SU-DHL-6 (cell line): ENCODE measurements around the gene DCANP1.

Experiments
- H2AFZ ChIP-seq: fragments of 200-600 bp; sonication (generic); 2 replicates; pipeline ENCODE4 v1.6.1; 2014; ENCODE audit warnings: low read depth, mild to moderate bottlenecking, moderate library complexity, mixed read lengths, antibody characterized with exemption, low read length; ENCODE audit not compliant: severe bottlenecking
- H3F3A ChIP-seq: fragments of 200-600 bp; shearing (Covaris generic); 2 replicates; pipeline ENCODE4 v1.6.0; 2016; ENCODE audit warnings: antibody characterized with exemption, mild to moderate bottlenecking; ENCODE audit not compliant: insufficient read depth
- H3K27ac ChIP-seq: fragments of 200-600 bp; sonication (generic); 2 replicates; pipeline ENCODE4 v1.5.1; 2016; ENCODE audit warnings: low read depth, mild to moderate bottlenecking, low read length, moderate library complexity, mixed read lengths
- H3K27me3 ChIP-seq: fragments of 200-600 bp; sonication (generic), shearing (Covaris generic); 2 replicates; pipeline ENCODE4 v1.6.0; 2014; ENCODE audit warnings: mild to moderate bottlenecking, low read length
- H3K36me3 ChIP-seq: fragments of 200-600 bp; sonication (generic); 2 replicates; pipeline ENCODE4 v1.6.1; 2014; ENCODE audit warnings: mild to moderate bottlenecking, low read length, mixed read lengths
- H3K4me2 ChIP-seq: fragments of 300-600, 200-600 bp; shearing (Covaris generic), sonication (generic); 2 replicates; pipeline ENCODE4 v1.6.0; 2014; ENCODE audit warnings: low read length, low read depth, mild to moderate bottlenecking; ENCODE audit not compliant: poor library complexity, severe bottlenecking
- H3K4me3 ChIP-seq: fragments of 200-600 bp; sonication (generic); 2 replicates; pipeline ENCODE4 v1.5.1; 2014; ENCODE audit warnings: antibody characterized with exemption, low read length, mild to moderate bottlenecking, mixed read lengths; ENCODE audit not compliant: insufficient read depth, poor library complexity, severe bottlenecking
- H3K79me2 ChIP-seq: fragments of 200-600 bp; sonication (generic); 2 replicates; pipeline ENCODE4 v1.6.1; 2014; ENCODE audit warnings: mild to moderate bottlenecking, low read length, moderate library complexity; ENCODE audit not compliant: insufficient read depth
- H3K9ac ChIP-seq: fragments of 200-600 bp; sonication (generic); 2 replicates; pipeline ENCODE4 v1.7.0; 2014; ENCODE audit warnings: mild to moderate bottlenecking, low read length
- H3K9me2 ChIP-seq: fragments of 200-600 bp; sonication (generic); replicated peaks from 2 replicates; pipeline ENCODE4 v1.6.1; 2014; ENCODE audit warnings: low read length; ENCODE audit not compliant: insufficient read depth
- H3K9me3 ChIP-seq: fragments of 200-600 bp; sonication (generic); 2 replicates; pipeline ENCODE4 v1.6.1; 2014; ENCODE audit warnings: low read length, mixed read lengths; ENCODE audit not compliant: insufficient read depth
- H4K20me1 ChIP-seq: fragments of 200-600 bp; sonication (generic); 2 replicates; pipeline ENCODE4 v1.6.1; 2014; ENCODE audit warnings: low read depth, mild to moderate bottlenecking, antibody characterized with exemption, low read length, moderate library complexity, mixed read lengths
- EZH2phosphoT487 ChIP-seq: fragments of 200-600 bp; sonication (generic), shearing (Covaris generic); conservative IDR thresholded peaks from 2 replicates; pipeline ENCODE4 v1.6.1; 2018; ENCODE audit warnings: mild to moderate bottlenecking, antibody characterized with exemption, low read length, moderate library complexity, mixed read lengths
- TF ChIP-seq, protein P1 (sequence below): fragments of 200-600 bp; sonication (generic); IDR thresholded peaks from one replicate; pipeline ENCODE4 v1.5.1; 2017; ENCODE audit warnings: antibody characterized with exemption, mild to moderate bottlenecking, low read length, moderate library complexity; ENCODE audit not compliant: insufficient read depth, poor library complexity, severe bottlenecking

DCANP1 gene

DNA sequence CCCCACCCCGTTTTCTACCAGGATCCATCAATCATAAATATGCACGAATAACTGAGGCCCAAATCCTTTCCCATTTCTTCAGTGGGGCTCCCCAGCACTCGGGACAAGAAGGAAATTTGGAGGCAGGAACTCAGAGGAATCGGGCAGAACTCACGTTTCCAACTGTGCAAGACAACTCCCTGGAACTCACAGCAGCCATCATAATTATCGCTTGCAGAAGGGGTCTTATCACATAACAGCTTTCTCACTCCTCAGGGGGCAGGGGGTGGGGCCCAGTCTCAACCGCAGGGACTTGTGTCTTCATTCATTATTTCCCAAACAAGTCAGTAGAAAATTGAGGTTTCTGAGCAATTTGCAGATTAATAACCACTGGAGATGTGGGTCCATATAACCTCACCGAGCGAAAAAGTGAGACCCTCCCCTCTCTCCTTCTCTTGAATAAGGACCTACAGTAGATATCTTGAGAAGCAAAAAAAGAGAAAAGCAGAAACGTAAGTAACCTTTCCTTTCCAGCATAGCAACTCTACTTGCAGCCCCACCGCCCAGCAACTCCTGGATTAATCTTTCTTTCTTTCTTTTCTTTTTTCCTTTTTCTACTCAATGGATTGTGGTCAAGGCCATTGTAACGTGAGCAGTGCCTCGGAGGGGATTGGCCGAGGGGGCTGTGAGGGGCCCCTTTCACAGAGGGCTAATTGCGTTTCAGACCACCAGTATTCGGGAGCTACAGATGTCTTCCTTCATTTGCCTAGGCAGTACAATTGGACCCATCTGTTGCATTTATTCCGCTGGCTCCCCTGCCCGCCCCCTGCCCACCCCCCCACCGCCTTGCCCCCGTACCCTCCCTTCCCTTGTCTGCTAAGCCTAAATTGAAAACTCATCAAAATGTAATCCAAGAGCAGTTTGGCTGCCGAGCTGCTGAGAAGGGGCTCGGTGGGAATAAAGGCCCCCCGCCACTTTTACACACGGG, 29.8 kb upstream of the DCANP1 start:
- H3K9me3 ChIP-seq = no peaks in the 10 kb centered on the region
- TF ChIP-seq, protein P1, sequence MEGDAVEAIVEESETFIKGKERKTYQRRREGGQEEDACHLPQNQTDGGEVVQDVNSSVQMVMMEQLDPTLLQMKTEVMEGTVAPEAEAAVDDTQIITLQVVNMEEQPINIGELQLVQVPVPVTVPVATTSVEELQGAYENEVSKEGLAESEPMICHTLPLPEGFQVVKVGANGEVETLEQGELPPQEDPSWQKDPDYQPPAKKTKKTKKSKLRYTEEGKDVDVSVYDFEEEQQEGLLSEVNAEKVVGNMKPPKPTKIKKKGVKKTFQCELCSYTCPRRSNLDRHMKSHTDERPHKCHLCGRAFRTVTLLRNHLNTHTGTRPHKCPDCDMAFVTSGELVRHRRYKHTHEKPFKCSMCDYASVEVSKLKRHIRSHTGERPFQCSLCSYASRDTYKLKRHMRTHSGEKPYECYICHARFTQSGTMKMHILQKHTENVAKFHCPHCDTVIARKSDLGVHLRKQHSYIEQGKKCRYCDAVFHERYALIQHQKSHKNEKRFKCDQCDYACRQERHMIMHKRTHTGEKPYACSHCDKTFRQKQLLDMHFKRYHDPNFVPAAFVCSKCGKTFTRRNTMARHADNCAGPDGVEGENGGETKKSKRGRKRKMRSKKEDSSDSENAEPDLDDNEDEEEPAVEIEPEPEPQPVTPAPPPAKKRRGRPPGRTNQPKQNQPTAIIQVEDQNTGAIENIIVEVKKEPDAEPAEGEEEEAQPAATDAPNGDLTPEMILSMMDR = no peak
- no peak for TF ChIP-seq EZH2phosphoT487
- no peaks in the 10 kb centered on the region for H3K9me2 ChIP-seq
- no peak overlapping the region for H3K9ac ChIP-seq
- no peaks in the 10 kb centered on the region for H3F3A ChIP-seq
- H3K4me3 ChIP-seq = no peak overlapping the region
- no peaks in the 10 kb centered on the region for H3K79me2 ChIP-seq
- H3K36me3 ChIP-seq = no peaks in the 10 kb centered on the region
- H3K4me2 ChIP-seq = no peak overlapping the region
- H2AFZ ChIP-seq = no peak overlapping the region
- no peak overlapping the region for H3K27ac ChIP-seq
- H3K27me3 ChIP-seq = no peaks in the 10 kb centered on the region
- no peaks in the 10 kb centered on the region for H4K20me1 ChIP-seq

DNA sequence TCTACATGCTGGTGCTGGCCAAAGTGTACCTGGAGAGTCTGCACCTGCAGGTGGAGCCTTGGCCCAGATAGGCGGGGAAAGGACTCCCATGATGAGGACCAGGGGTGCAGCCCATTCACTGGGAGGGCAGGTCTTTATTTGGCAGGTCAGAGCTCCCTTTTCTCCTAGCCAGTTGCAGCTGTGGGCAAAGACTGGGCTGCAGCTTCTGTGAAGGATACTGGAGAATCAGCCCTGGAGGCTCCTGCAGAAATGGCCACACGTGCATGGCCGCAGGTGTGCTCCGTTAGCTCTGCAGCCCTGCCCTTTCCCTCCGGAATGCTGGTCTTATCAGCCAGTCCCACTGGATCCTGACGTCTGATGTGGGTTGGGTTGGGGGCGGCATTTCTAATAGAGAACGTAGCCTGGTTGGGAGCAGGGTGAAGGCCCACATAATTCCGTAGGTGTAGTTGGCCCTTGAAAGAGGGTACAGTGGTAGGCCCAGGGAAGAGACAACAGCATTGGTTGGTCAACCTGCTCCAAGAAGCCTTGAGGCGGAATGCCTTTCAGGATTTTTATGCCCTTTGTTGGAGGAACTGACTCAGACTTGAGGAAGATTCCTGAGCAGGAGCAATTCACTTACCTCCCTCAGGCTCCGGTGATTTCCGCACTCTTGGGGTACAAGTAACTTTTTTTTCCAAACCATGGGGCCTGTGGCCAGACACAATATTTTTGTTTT, 27.0 kb upstream of the DCANP1 start:
- H3F3A ChIP-seq = no peaks in the 10 kb centered on the region
- H3K4me3 ChIP-seq = no peak overlapping the region
- H2AFZ ChIP-seq = no peak overlapping the region
- H3K9ac ChIP-seq = no peak overlapping the region
- H3K9me3 ChIP-seq = no peaks in the 10 kb centered on the region
- no peaks in the 10 kb centered on the region for H3K9me2 ChIP-seq
- no peak for TF ChIP-seq EZH2phosphoT487
- TF ChIP-seq, protein P1 = no peak
- no peak overlapping the region for H3K4me2 ChIP-seq
- no peaks in the 10 kb centered on the region for H4K20me1 ChIP-seq
- H3K27me3 ChIP-seq = no peaks in the 10 kb centered on the region
- no peaks in the 10 kb centered on the region for H3K36me3 ChIP-seq
- no peaks in the 10 kb centered on the region for H3K79me2 ChIP-seq
- no peak overlapping the region for H3K27ac ChIP-seq

DNA sequence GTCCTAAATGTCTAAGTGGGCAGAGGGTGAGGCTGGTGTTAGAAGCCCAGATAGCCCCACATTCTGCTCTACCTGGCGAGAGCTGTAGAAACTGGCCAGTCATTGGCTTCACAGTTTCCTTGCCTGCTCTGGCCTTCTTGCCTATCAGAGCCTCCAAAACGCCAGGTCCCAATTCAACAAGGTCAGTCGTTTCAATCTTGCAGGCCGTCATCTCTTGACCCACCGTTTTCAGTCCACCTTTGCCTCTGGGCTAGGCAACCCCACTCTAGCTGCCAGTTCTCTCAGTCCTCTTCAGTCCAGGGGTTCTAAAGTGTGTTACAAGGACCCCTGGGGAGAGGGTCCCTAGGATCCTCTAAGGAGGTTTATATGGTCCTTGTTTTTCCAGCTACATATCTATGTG, 25.0 kb upstream of the DCANP1 start:
- TF ChIP-seq, protein P1 = no peak
- no peak for TF ChIP-seq EZH2phosphoT487
- no peaks in the 10 kb centered on the region for H3K9me3 ChIP-seq
- no peak overlapping the region for H3K27ac ChIP-seq
- H3K4me2 ChIP-seq = no peak overlapping the region
- H3K9me2 ChIP-seq = no peaks in the 10 kb centered on the region
- H4K20me1 ChIP-seq = no peaks in the 10 kb centered on the region
- H3K36me3 ChIP-seq = no peaks in the 10 kb centered on the region
- no peak overlapping the region for H3K9ac ChIP-seq
- H2AFZ ChIP-seq = no peak overlapping the region
- H3K79me2 ChIP-seq = no peaks in the 10 kb centered on the region
- no peaks in the 10 kb centered on the region for H3K27me3 ChIP-seq
- H3K4me3 ChIP-seq = no peak overlapping the region
- H3F3A ChIP-seq = no peaks in the 10 kb centered on the region
